HCEC 1CT (cell line): ENCODE results near the gene LYAR.

Experiments
- DNase-seq: peaks from one replicate; pipeline ENCODE4 v3.0.0-alpha.2; 2017

LYAR gene

GRCh38 chr4:4315461-4316149, 25.7 kb upstream of the LYAR start:
- DNase-seq = no peak

- no peak for DNase-seq
These were observed 21.2 kb upstream of the LYAR start for GRCh38 chr4:4311193-4311592.

- DNase-seq = peak; percentile 31
These were observed 19.0 kb upstream of the LYAR start for GRCh38 chr4:4308800-4309441.

DNA sequence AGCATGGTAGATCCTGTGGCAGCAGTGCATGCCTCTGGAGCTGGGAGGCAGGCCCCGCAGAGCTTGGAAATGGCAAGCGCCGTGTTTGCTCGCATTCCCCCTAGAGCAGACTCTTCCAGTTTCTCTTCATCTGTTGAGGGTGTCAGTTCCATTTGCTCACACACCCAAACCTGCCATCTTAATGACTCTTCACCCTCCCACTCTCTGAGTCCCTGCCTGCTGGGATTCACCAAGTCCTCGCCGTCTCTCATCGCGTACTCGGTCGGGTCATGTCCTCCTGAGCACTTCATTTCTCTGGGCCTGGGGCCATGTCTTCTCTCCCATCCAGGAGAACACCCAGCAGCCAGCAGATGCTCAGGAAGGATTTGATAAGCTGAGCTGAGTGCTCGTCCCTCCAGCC, 17.0 kb upstream of the LYAR start:
- DNase-seq = no peak

- DNase-seq = no peak
These were observed 12.5 kb upstream of the LYAR start for GRCh38 chr4:4302416-4302815.

GRCh38 chr4:4302001-4302400, 12.0 kb upstream of the LYAR start:
- no peak for DNase-seq

GRCh38 chr4:4299006-4299405, 9.1 kb upstream of the LYAR start:
- DNase-seq = no peak

GRCh38 chr4:4296283-4296846, 6.4 kb upstream of the LYAR start:
- no peak for DNase-seq

DNA sequence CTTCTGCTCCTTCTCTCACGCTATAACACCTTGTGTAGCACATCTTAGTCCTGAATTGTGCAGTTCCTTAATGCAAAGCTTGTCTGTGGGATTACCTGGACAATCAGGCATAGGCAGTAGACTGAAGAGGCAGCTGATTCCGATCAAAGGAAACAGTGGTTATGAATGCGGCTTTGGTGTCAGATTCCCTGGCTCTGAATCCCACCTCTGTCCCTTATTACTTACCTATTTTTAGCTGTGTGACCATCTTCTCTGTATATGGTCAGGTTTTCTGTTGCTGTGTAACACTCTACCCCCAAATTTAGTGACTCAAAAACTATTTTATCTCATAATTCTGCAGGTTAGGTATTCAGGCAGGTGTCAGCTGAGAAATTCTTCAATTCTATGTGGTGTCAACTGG, 3.3 kb upstream of the LYAR start:
- no peak for DNase-seq

- no peak for DNase-seq
These were observed 385 bp downstream of the LYAR start for GRCh38 chr4:4289597-4289940.

GRCh38 chr4:4289055-4289454, 899 bp downstream of the LYAR start:
- DNase-seq = no peak

- DNase-seq = no peak
These were observed 1.9 kb downstream of the LYAR start for GRCh38 chr4:4288098-4288497.

GRCh38 chr4:4284827-4285618, 4.9 kb downstream of the LYAR start:
- no peak for DNase-seq

DNA sequence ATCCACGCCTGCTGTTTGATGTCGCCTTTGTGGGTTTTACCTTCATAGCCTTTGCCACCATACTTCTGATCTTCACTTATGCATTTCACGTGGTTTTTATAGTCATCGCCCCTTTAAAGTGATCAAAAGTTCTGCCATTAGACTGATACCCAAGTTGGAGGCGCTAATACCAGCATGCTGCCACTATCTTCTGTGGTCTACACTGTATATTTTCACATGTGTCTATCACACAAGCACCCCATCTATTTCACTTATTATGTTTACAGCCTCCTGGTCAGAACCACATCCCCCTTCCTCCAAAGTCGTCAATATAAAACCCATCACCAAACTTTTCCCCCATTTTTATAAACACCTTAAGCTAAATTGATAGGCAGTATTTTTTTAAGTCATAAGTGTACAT, 8.2 kb downstream of the LYAR start:
- DNase-seq = no peak

DNA sequence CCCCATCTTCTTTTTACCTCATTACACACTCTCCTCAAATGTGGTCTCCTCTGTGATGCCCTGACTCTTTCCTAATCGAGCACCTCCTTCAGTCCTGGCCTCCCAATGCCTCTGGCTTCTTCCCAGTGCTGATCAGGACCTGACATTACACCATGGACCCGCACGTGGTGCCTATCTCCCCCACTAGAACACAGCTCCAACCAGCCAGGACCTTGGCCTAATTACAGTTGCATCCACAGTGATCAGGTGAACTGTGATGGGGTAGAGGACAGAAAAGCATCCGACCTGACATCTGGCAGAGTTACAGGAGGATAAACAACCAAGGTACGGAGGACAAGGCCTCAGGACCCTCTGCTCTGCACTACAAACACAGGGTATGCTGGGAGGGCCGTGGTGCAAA, 12.4 kb downstream of the LYAR start:
- no peak for DNase-seq

DNA sequence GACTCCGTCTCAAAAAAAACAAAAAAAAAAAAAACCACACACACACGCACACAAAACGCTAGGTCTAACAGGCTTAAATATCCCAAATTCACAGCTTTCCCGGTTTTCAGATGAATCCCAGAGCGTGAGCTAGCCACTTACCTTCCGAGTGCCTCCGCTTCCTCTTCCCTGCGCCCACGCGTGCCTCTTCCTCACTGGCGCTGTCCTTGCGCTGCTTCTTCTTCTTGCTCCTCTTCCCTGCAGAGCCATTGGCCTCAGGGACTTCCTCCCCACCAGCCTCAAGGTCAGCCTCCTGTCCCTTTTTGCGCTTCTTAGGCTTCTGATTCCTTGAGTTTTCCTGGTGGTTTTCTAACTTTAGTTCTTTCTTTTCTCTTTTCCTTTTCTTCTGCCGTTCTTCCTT, 15.7 kb downstream of the LYAR start:
- no peak for DNase-seq

GRCh38 chr4:4271912-4272311, 18.0 kb downstream of the LYAR start:
- no peak for DNase-seq

GRCh38 chr4:4270529-4270928, 19.4 kb downstream of the LYAR start:
- DNase-seq = peak; percentile 20

- DNase-seq = peak; percentile 37
These were observed 20.1 kb downstream of the LYAR start for GRCh38 chr4:4269856-4270255.

DNA sequence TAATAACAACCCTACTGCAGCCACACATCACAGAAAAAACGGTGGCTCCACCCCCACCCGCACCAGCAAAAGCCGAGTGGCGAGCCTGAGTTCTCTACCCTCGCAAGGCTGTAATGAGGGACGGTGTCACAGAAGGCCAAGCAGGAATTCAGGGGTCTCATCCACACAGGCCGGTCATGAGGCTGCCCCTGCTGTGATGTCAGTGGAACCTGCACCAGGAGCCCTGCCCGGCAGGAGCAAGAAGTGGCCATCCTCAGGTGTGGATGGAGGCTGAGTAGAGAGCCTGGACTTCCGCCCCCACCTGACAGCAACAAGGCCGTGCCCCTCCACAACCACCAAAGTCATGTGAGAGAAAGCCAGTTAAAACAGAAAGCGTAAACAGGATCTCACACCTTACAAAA, 20.6 kb downstream of the LYAR start:
- DNase-seq = no peak

DNA sequence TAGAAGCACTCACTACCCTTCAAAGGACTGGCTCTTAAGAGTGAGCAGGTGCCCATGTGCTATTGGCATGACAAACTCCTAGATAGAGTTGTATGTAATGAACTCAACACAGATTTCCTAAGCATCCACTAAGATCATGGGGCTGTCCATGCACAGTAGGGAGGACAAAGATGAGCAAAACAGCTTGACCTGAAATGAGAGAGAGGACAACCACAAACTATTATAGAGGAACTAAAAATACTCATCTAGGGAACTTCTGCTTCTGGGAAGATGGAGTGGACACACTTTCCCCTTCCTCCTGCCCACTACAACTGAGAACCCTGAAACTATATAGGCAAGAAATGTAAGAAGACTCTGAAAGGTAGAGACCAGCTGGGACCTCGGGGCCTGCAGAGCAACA, 21.2 kb downstream of the LYAR start:
- DNase-seq = no peak

- DNase-seq = no peak
These were observed 22.0 kb downstream of the LYAR start for GRCh38 chr4:4267981-4268380.

GRCh38 chr4:4260185-4260751, 29.7 kb downstream of the LYAR start:
- DNase-seq = peak; percentile 64
